DND-41 (cell line): ENCODE measurements around the gene ERAP2.

ENCODE experiments used
- CTCF ChIP-seq: IDR thresholded peaks from 2 replicates; pipeline ENCODE4 v1.5.1; 2012; ENCODE audit warnings: borderline replicate concordance, low read length, moderate library complexity, mild to moderate bottlenecking; ENCODE audit not compliant: poor library complexity, severe bottlenecking; ENCODE audit errors: extremely low read depth
- EZH2 ChIP-seq: IDR thresholded peaks from 3 replicates; pipeline ENCODE4 v1.6.1; 2012; ENCODE audit warnings: borderline replicate concordance, low read depth, mild to moderate bottlenecking, moderate library complexity, low read length, inconsistent platforms; ENCODE audit not compliant: severe bottlenecking

DNA sequence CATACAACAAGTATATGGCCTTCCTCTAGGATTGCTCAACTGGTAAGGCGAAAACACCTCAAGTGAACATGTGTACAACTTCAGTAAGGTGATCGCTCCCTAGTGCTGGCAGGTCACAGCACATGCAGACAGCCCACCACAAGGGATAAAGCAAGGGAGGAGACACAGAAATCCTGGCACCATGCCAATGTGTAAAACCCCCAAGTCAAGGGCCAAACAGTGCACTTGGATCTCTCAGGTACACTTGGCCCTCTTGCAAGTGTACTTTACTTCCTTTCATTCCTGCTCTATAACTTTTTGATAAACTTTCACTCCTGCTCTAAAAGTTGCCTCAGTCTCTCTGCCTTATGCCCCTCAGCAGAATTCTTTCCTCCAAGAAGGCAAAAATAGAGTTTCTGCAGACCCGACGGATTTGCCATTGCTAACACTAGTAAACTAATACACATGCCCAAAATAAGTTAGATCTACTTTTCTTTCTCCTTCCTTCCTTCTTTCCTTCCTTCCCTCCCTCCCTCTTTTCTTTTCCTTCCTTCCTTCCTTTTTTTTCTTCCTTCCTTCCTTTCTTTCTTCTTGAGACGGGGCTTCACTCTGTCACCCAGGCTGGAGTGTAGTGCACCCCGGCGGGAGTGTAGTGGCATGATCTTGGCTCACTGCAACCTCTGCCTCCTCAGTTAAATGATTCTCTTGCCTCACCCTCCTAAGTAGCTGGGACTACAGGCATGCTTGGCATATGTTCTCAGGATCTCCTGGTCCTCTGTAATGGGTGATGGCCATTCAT lies 52.8 kb downstream of the ERAP2 start:
- TF ChIP-seq CTCF (no peak), EZH2 (no peak)
